ENCODE data around the gene TBC1D5.

- TF ChIP-seq CTCF (IDR thresholded peaks at IDR 0.05) (no peak), POLR2A (IDR thresholded peaks at IDR 0.05) (no peak)
Measured at GRCh38 chr3:17539436-17539835, 203.0 kb downstream of the TBC1D5 start.
